ENCODE measurements around the gene MBP.

MBP gene

DNA sequence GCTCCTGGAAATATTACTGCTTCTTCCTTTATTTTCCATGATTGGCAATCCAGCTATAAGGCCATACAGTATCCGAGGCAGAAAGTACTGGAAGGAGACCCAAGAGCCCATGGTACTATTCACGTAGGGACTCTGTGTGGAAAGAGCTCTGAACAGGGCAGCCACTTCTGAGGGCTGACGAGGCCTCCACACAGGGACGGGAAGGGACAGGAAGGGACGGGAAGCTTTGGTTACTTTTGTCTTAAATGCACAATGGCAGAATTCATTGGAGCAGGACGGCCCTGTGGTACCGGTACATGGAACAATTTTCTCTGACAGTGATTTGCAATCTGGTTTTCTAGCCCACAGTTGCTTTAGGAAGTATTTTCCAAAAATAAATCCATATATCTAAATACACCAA lies 102.4 kb downstream of the MBP start:
- TF ChIP-seq, protein P1, sequence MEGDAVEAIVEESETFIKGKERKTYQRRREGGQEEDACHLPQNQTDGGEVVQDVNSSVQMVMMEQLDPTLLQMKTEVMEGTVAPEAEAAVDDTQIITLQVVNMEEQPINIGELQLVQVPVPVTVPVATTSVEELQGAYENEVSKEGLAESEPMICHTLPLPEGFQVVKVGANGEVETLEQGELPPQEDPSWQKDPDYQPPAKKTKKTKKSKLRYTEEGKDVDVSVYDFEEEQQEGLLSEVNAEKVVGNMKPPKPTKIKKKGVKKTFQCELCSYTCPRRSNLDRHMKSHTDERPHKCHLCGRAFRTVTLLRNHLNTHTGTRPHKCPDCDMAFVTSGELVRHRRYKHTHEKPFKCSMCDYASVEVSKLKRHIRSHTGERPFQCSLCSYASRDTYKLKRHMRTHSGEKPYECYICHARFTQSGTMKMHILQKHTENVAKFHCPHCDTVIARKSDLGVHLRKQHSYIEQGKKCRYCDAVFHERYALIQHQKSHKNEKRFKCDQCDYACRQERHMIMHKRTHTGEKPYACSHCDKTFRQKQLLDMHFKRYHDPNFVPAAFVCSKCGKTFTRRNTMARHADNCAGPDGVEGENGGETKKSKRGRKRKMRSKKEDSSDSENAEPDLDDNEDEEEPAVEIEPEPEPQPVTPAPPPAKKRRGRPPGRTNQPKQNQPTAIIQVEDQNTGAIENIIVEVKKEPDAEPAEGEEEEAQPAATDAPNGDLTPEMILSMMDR (IDR thresholded peaks at IDR 0.05; ENCODE audit: control extremely low read depth, extremely low read depth, low read depth, missing control alignments): no peak
- DNase-seq (ENCODE audit: extremely low spot score): no peak
- CTCF ChIA-PET: interaction anchor here (1.3 kb wide), 1 partner anchor 30 kb away, joined by 3 read pairs; no protein-coding TSS in a partner anchor
- POLR2A ChIA-PET: no interaction called here

DNA sequence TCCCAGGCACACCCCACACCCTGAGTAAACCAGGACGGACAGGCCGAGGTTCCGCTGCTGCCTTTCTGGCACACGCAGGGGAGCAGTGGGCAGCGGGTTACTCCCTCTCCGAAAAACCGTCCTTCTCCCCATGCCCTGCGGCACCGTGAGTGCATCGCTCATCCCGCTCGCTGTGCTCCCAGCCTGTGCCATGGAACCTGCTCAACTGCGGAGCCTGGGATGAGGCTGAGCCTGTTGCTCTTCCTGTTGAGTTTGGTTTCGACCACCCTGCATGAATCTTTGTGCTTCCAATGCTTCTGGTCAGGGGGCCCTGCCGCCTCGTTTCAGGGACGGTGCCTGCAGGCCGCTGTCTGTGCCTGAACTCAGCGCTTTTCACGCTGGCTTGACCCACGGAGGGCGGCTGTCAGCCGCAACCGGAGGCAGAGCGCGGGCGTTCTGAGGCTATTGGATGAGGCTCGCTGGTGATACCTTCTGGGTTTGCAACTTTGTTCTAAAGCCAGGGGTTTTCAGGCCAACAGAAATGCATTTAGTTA lies 106.7 kb downstream of the MBP start:
- TF ChIP-seq, protein P1 (IDR thresholded peaks at IDR 0.05; ENCODE audit: control extremely low read depth, extremely low read depth, low read depth, missing control alignments): no peak
- POLR2A ChIA-PET: no interaction called here
- DNase-seq (ENCODE audit: extremely low spot score): no peak
- CTCF ChIA-PET: interaction anchor here (1.5 kb wide), 1 partner anchor 187 kb away, joined by 3 read pairs; no protein-coding TSS in a partner anchor

DNA sequence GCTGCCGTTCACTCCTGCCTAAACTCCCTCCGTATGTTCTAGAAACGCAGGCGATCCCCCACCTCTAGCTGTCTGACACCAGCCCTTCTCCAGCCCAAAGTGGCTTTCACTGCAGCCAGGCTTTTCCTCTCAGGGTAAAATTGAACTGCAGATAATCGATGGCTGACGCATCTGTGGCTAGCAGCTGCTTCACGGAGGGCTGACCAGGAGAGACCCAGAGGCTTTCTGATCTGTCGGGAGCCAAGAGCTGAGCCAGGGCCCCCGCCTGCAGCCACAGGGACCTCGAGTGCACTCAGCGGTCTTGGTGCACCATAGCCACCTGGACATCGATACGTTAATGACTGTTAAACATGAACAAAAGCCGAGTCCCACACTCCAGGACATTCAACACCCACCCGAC lies 107.5 kb downstream of the MBP start:
- POLR2A ChIA-PET: no interaction called here
- TF ChIP-seq, protein P1 (IDR thresholded peaks at IDR 0.05; ENCODE audit: control extremely low read depth, extremely low read depth, low read depth, missing control alignments): no peak
- CTCF ChIA-PET: interaction anchor here (1.5 kb wide), 1 partner anchor 187 kb away, joined by 3 read pairs; no protein-coding TSS in a partner anchor
- no peak for DNase-seq (ENCODE audit: extremely low spot score)

DNA sequence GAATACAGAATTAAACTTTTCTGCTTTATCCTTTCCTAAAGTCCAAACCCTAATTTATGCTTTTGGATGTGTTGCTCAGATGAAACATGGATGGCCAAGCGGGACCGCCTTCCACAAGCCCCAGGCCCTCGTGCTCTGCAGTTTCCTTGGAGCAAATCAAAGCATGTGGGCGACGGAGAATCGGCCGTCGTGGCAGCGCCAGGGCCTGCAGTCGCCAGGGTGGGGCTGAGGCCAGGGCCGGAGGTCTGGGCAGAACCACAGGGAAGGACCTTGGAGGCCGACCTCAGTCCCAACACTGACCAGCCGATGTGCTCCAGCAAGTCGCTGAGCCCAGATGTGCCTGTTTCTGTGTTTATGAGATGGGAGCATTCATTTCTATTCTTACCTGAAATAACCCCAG lies 108.1 kb downstream of the MBP start:
- DNase-seq (ENCODE audit: extremely low spot score): no peak
- CTCF ChIA-PET: interaction anchor here (1.5 to 2.0 kb wide), 2 partner anchors 18 to 24 kb away, joined by 5 to 7 read pairs; no protein-coding TSS in a partner anchor
- TF ChIP-seq, protein P1 (IDR thresholded peaks at IDR 0.05; ENCODE audit: control extremely low read depth, extremely low read depth, low read depth, missing control alignments): no peak
- POLR2A ChIA-PET: no interaction called here

DNA sequence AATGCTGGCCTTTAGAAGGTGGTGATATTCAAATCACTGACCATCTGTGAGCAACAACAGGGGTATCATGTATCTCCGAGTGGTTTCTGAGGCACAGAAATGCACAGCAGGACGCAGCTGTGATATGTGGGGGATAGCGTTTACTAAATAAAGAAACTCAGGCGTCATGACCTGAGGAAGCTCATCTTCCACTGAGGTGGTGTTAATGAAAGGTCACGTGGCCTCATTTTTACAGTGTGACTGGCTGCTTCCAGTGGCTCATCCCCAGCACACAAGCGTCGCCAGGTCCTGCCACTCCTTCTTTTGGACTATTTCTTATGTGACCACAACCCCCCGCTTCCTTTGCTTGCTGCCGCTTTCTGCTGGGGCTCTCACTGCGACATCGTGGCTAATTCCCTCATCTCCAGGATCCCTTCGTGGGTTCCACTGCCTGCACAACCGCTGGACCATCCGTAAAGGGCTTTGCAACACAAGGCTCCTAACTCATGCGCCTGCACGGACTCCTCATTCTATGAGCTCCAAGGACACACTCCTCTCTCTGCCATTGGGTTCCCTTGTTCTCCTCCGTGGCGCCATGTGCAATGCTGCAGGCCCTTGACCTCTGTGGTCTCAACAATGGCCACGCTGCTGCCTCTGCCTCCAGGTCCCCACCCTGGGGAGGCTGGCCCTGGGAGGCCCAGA lies 109.3 kb downstream of the MBP start:
- DNase-seq (ENCODE audit: extremely low spot score): no peak
- POLR2A ChIA-PET: no interaction called here

DNA sequence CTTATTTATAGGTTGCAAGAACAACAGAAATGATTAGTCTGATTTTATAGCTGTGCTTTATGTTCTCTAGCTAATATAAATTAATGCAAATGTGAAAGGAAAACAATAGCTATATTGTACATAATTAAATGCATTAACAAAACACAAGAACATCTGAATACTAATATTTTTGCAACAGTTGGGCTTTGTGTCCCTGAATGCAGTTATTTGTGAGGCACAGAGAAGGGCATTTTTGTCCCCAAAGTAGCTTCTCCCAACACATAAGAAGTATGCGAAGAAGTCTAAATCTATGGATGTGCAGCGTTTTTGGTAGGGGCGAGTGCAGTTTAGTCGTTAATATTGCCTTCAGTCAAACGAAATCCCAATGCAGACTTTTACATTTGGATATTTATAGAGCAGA lies 110.0 kb downstream of the MBP start:
- TF ChIP-seq, protein P1 (IDR thresholded peaks at IDR 0.05; ENCODE audit: control extremely low read depth, extremely low read depth, low read depth, missing control alignments): no peak
- DNase-seq (ENCODE audit: extremely low spot score): no peak
- ChIA-PET POLR2A (no interaction called here), CTCF (interaction anchor here (0.9 to 2.0 kb wide), 8 partner anchors 10 to 219 kb away, joined by 3 to 7 read pairs (median 4); no protein-coding TSS in a partner anchor)

More for the DNA sequence above, 109.3 kb downstream of the MBP start:
- TF ChIP-seq, protein P1 (IDR thresholded peaks at IDR 0.05; ENCODE audit: control extremely low read depth, extremely low read depth, low read depth, missing control alignments): no peak
- CTCF ChIA-PET: interaction anchor here (1.2 to 2.0 kb wide), 8 partner anchors 9 to 220 kb away, joined by 3 to 7 read pairs (median 4); no protein-coding TSS in a partner anchor

Data from GM10248 (cell line).